LHCN-M2 (cell line): ENCODE data around the gene KIN. TPM values are rescaled to one million over a fixed set of nuclear protein-coding genes. Genes with fewer than 3 reads are reported as not detected.
"Not testable (repeated sequence)": the region's sequence is repeated elsewhere in the genome, so short reads cannot be mapped to it uniquely, and the experiment has no call there.

Source experiments
- DNase-seq: peaks from one replicate; pipeline ENCODE4 v3.0.0-alpha.2; 2012; ENCODE audit warnings: low read depth
- polyA plus RNA-seq: library from polyadenylated mRNA; unstranded; fragments of >200 nt; gene quantifications from one replicate; pipeline ENCODE4 v1.2.1, GENCODE V29; 2012; ENCODE audit warnings: missing spikeins
- total RNA-seq: library from RNA; depleted of rRNA; stranded (reverse); fragments of >200 nt; gene quantifications from 2 replicates; pipeline ENCODE4 v1.2.3, GENCODE V29; 2014; rRNA removed

Gene KIN
- total RNA-seq = 11.1 and 12.5 TPM in 2 replicates
- 5.9 TPM for polyA plus RNA-seq

- DNase-seq = peak; percentile 94
These were observed at the start of gene KIN, which contains the start of gene ATP5F1C for GRCh38 chr10:7787857-7788638. Gene KIN (minus strand): TSS chr10:7787993. CDS start chr10:7787933, 60 bp downstream. Gene ATP5F1C (plus strand): TSS chr10:7788177. CDS start chr10:7788208, 31 bp downstream.

GRCh38 chr10:7836571-7836970 is 48.8 kb upstream of the KIN start:
- no peak for DNase-seq

GRCh38 chr10:7834262-7834661 is 46.5 kb upstream of the KIN start:
- DNase-seq = no peak

- peak; percentile 4 for DNase-seq
These were observed 45.4 kb upstream of the KIN start for GRCh38 chr10:7833210-7833609.

GRCh38 chr10:7832060-7832459 is 44.3 kb upstream of the KIN start:
- no peak for DNase-seq

GRCh38 chr10:7829289-7829834 is 41.6 kb upstream of the KIN start:
- no peak for DNase-seq

GRCh38 chr10:7826971-7827370 is 39.2 kb upstream of the KIN start:
- DNase-seq = peak; percentile 50

- DNase-seq = no peak
These were observed 36.5 kb upstream of the KIN start for GRCh38 chr10:7824251-7824650.

GRCh38 chr10:7819121-7819460 is 31.3 kb upstream of the KIN start:
- peak; percentile 39 for DNase-seq

- DNase-seq = peak; percentile 77
These were observed 30.7 kb upstream of the KIN start, which contains the start of gene TAF3 for GRCh38 chr10:7818295-7819120. Gene TAF3 (plus strand): TSS chr10:7818505. CDS start chr10:7818710, 205 bp downstream.

GRCh38 chr10:7817984-7818294 is 30.1 kb upstream of the KIN start:
- no peak for DNase-seq

GRCh38 chr10:7817576-7817975 is 29.8 kb upstream of the KIN start:
- DNase-seq = no peak

GRCh38 chr10:7813481-7813880 is 25.7 kb upstream of the KIN start:
- no peak for DNase-seq

GRCh38 chr10:7811743-7812142 is 23.9 kb upstream of the KIN start:
- DNase-seq = not testable (repeated sequence)

- DNase-seq = no peak
These were observed 23.2 kb upstream of the KIN start for GRCh38 chr10:7811000-7811399.

- DNase-seq = no peak
These were observed 22.6 kb upstream of the KIN start for GRCh38 chr10:7810443-7810842.

GRCh38 chr10:7808686-7809267 is 21.0 kb upstream of the KIN start:
- no peak for DNase-seq

GRCh38 chr10:7804741-7805140 is 16.9 kb upstream of the KIN start:
- DNase-seq = no peak

GRCh38 chr10:7804216-7804615 is 16.4 kb upstream of the KIN start:
- no peak for DNase-seq

GRCh38 chr10:7802606-7803005 is 14.8 kb upstream of the KIN start:
- DNase-seq = no peak

- DNase-seq = peak; percentile 91
These were observed 9.8 kb upstream of the KIN start for GRCh38 chr10:7797582-7797981.

GRCh38 chr10:7795605-7796004 is 7.8 kb upstream of the KIN start:
- DNase-seq = peak; percentile 19
